PC-3 (cell line): Measurements from ENCODE around the gene CCDC141. TPM values are rescaled to one million over a fixed set of nuclear protein-coding genes. Genes with fewer than 3 reads are reported as not detected.
"Not testable (repeated sequence)": the region's sequence is repeated elsewhere in the genome, so short reads cannot be mapped to it uniquely, and the experiment has no call there.

ENCODE experiments used
- ATAC-seq: fragments of 200-7000 bp; cut with Tn5 transposase; 2 replicates; pipeline ENCODE4 v1.9.1; 2020; ENCODE audit warnings: mild to moderate bottlenecking, moderate library complexity
- BruUV-seq: library from RNA; stranded (reverse); fragments of 400-500 nt; replicated peaks from 2 replicates; lab custom pipeline; 2021; lab: Mats Ljungman, UMichigan
- CTCF ChIA-PET: fragments of 300-600 bp; sonication (Branson Sonifier 250); formaldehyde crosslinking; loops from one replicate; lab custom pipeline; 2022; ENCODE audit warnings: antibody characterized with exemption; lab: Charles Lee
- POLR2A ChIA-PET: fragments of 300-600 bp; sonication (Branson Sonifier 250); formaldehyde crosslinking; loops from one replicate; lab custom pipeline; 2022; ENCODE audit warnings: antibody characterized with exemption; ENCODE audit not compliant: unreplicated experiment; lab: Charles Lee
- DNase-seq: peaks from one replicate; pipeline ENCODE4 v3.0.0-alpha.2; 2015
- H2AFZ ChIP-seq: fragments of 300-600 bp; sonication (generic); 2 replicates; pipeline ENCODE4 v1.6.0; 2016; ENCODE audit warnings: antibody characterized with exemption, low read length
- H3F3A ChIP-seq: fragments of 300-600 bp; sonication (generic); one replicate; pipeline ENCODE4 v1.6.0; 2017; ENCODE audit warnings: antibody characterized with exemption, low read length, control low read depth, mild to moderate bottlenecking; ENCODE audit not compliant: unreplicated experiment
- H3K27ac ChIP-seq: fragments of 300-600 bp; sonication (generic); 2 replicates; pipeline ENCODE4 v1.5.1; 2016; ENCODE audit warnings: mild to moderate bottlenecking, low read length
- H3K27me3 ChIP-seq: fragments of 300-600 bp; sonication (generic); 2 replicates; pipeline ENCODE4 v1.6.1; 2016; ENCODE audit warnings: low read length, mixed read lengths
- H3K36me3 ChIP-seq: fragments of 300-600 bp; sonication (generic); 2 replicates; pipeline ENCODE4 v1.6.1; 2016; ENCODE audit warnings: low read depth, mixed run types, low read length, mixed read lengths
- H3K4me1 ChIP-seq: fragments of 300-600 bp; sonication (generic); 2 replicates; pipeline ENCODE4 v1.5.1; 2016; ENCODE audit warnings: low read length; ENCODE audit not compliant: insufficient read depth
- H3K4me2 ChIP-seq: fragments of 300-600 bp; sonication (generic); 2 replicates; pipeline ENCODE4 v1.6.0; 2016; ENCODE audit warnings: low read length
- H3K4me3 ChIP-seq: fragments of 300-600 bp; sonication (generic); 2 replicates; pipeline ENCODE4 v1.5.1; 2016; ENCODE audit warnings: mild to moderate bottlenecking, low read length, mixed read lengths
- H3K79me2 ChIP-seq: fragments of 300-600 bp; sonication (generic); 2 replicates; pipeline ENCODE4 v1.6.1; 2017; ENCODE audit warnings: low read length, mixed read lengths
- H3K9ac ChIP-seq: fragments of 300-600 bp; sonication (generic); 2 replicates; pipeline ENCODE4 v1.6.0; 2016; ENCODE audit warnings: mild to moderate bottlenecking, low read length
- H3K9me2 ChIP-seq: fragments of 300-600 bp; sonication (generic); replicated peaks from 2 replicates; pipeline ENCODE4 v1.6.1; 2016; ENCODE audit warnings: mixed run types, low read length, mixed read lengths
- H3K9me3 ChIP-seq: fragments of 300-600 bp; sonication (generic); 2 replicates; pipeline ENCODE4 v1.6.1; 2016; ENCODE audit warnings: low read length, mixed read lengths
- H4K20me1 ChIP-seq: fragments of 300-600 bp; sonication (generic); 2 replicates; pipeline ENCODE4 v1.6.1; 2016; ENCODE audit warnings: low read length, mixed read lengths
- EZH2 ChIP-seq: fragments of 300-600 bp; sonication (generic); IDR thresholded peaks from one replicate; pipeline ENCODE4 v1.6.1; 2017; ENCODE audit warnings: antibody characterized with exemption, mild to moderate bottlenecking, low read length; ENCODE audit not compliant: unreplicated experiment
- EZH2phosphoT487 ChIP-seq: fragments of 300-600 bp; sonication (generic); IDR thresholded peaks from 2 replicates; pipeline ENCODE4 v1.6.1; 2018; ENCODE audit warnings: mild to moderate bottlenecking, antibody characterized with exemption, low read length, borderline replicate concordance
- intact Hi-C: fragments of 100-400 bp; cut with micrococcal nuclease; formaldehyde crosslinking; loops from 2 replicates; pipeline ENCODE4 v1.9.0; 2023
- total RNA-seq: library from RNA; depleted of rRNA; stranded (reverse); fragments of >200 nt; gene quantifications from 2 replicates; pipeline ENCODE4 v1.2.3, GENCODE V29; 2014
- TF ChIP-seq, protein P1 (sequence below): fragments of 300-600 bp; sonication (generic); conservative IDR thresholded peaks from 2 replicates; pipeline ENCODE4 v1.5.1; 2017; ENCODE audit warnings: antibody characterized with exemption, low read depth, mild to moderate bottlenecking, low read length

The CCDC141 gene
- total RNA-seq, 1 experiment from 2014 or later, result 1.1 TPM

GRCh38 chr2:179048099-179048498 is 1.8 kb downstream of the CCDC141 start:
- ChIA-PET CTCF (no interaction called here), POLR2A (no interaction called here)
- DNase-seq, result no peak
- no peak overlapping the region for H3K27ac ChIP-seq
- H3K4me3 ChIP-seq, result no peak overlapping the region
- no peaks in the 10 kb centered on the region for H3K9me2 ChIP-seq
- BruUV-seq, result no TSS peak
- TF ChIP-seq, protein P1, sequence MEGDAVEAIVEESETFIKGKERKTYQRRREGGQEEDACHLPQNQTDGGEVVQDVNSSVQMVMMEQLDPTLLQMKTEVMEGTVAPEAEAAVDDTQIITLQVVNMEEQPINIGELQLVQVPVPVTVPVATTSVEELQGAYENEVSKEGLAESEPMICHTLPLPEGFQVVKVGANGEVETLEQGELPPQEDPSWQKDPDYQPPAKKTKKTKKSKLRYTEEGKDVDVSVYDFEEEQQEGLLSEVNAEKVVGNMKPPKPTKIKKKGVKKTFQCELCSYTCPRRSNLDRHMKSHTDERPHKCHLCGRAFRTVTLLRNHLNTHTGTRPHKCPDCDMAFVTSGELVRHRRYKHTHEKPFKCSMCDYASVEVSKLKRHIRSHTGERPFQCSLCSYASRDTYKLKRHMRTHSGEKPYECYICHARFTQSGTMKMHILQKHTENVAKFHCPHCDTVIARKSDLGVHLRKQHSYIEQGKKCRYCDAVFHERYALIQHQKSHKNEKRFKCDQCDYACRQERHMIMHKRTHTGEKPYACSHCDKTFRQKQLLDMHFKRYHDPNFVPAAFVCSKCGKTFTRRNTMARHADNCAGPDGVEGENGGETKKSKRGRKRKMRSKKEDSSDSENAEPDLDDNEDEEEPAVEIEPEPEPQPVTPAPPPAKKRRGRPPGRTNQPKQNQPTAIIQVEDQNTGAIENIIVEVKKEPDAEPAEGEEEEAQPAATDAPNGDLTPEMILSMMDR, result no peak
- TF ChIP-seq EZH2phosphoT487 (no peak), EZH2 (no peak)
- no peaks in the 10 kb centered on the region for H3K9me3 ChIP-seq
- no peak overlapping the region for H3K4me2 ChIP-seq
- no peaks in the 10 kb centered on the region for H3K27me3 ChIP-seq
- no peaks in the 10 kb centered on the region for H3K4me1 ChIP-seq
- no peaks in the 10 kb centered on the region for H3K36me3 ChIP-seq
- H3K9ac ChIP-seq, result no peak overlapping the region
- no peak for ATAC-seq
- no peaks in the 10 kb centered on the region for H3F3A ChIP-seq
- H3K79me2 ChIP-seq, result no peaks in the 10 kb centered on the region
- no peak overlapping the region for H2AFZ ChIP-seq
- no peaks in the 10 kb centered on the region for H4K20me1 ChIP-seq
- intact Hi-C loops, result no loop called here

GRCh38 chr2:179045602-179046001 is 4.3 kb downstream of the CCDC141 start:
- H3K79me2 ChIP-seq, H3K27ac ChIP-seq, H3F3A ChIP-seq, H3K4me2 ChIP-seq, H3K36me3 ChIP-seq, H4K20me1 ChIP-seq, H2AFZ ChIP-seq, H3K9ac ChIP-seq, H3K4me1 ChIP-seq, H3K9me2 ChIP-seq, H3K4me3 ChIP-seq, DNase-seq, H3K27me3 ChIP-seq, ATAC-seq, H3K9me3 ChIP-seq, intact Hi-C loops, POLR2A ChIA-PET, BruUV-seq: not testable (repeated sequence)
- CTCF ChIA-PET, result interaction anchor here (0.6 kb wide), 1 partner anchor 10 kb away, joined by 8 read pairs; no protein-coding TSS in a partner anchor

GRCh38 chr2:179044500-179044899 is 5.4 kb downstream of the CCDC141 start:
- Histone ChIP-seq H3K4me1 (no peaks in the 10 kb centered on the region), H3F3A (no peaks in the 10 kb centered on the region), H3K27me3 (peaks cover 4% of the 10 kb centered on the region; the same call in 1 of the 2 replicates), H3K4me3 (no peak overlapping the region), H3K9ac (no peak overlapping the region), H3K36me3 (no peaks in the 10 kb centered on the region), H3K4me2 (no peak overlapping the region), H4K20me1 (no peaks in the 10 kb centered on the region), H2AFZ (no peak overlapping the region), H3K27ac (no peak overlapping the region), H3K9me2 (no peaks in the 10 kb centered on the region), H3K9me3 (no peaks in the 10 kb centered on the region), H3K79me2 (no peaks in the 10 kb centered on the region)
- DNase-seq (no peak), ATAC-seq (no peak)
- ChIA-PET CTCF (no interaction called here), POLR2A (no interaction called here)
- TF ChIP-seq, protein P1, result no peak
- TF ChIP-seq EZH2phosphoT487 (no peak), EZH2 (no peak)
- BruUV-seq, result no TSS peak
- intact Hi-C loops, result no loop called here
